ENCODE results near the gene TIE1. TPM values are rescaled to one million over a fixed set of nuclear protein-coding genes. Genes with fewer than 3 reads are reported as not detected.

TIE1 gene
- total and polyA plus RNA-seq, 2 of the 13 experiments (the other 11 are each of a cell fraction or from before 2014, with no cell fraction given), result 0.58 to 0.84 TPM

GRCh38 chr1:43282220-43283195, 18.3 kb upstream of the TIE1 start (continued):
- TF ChIP-seq THRA (CRISPR knock-in tag; IDR thresholded peaks at IDR 0.05; ENCODE audit: borderline replicate concordance) (peak; percentile 83; the same call in 1 of the 2 replicates), DBP (CRISPR knock-in tag; IDR thresholded peaks at IDR 0.05; ENCODE audit: not compliant biosample characterization) (no peak), ZNF318 (CRISPR knock-in tag; IDR thresholded peaks at IDR 0.05) (no peak), GLI4 (CRISPR knock-in tag; IDR thresholded peaks at IDR 0.05; ENCODE audit: borderline replicate concordance) (no peak), RFXAP (CRISPR knock-in tag; IDR thresholded peaks at IDR 0.05; ENCODE audit: borderline replicate concordance) (no peak), NR1H2 (CRISPR knock-in tag; IDR thresholded peaks at IDR 0.05; ENCODE audit: borderline replicate concordance, low read depth) (no peak), ZNF18 (CRISPR knock-in tag; IDR thresholded peaks at IDR 0.05; ENCODE audit: insufficient replicate concordance) (no peak), ZFP62 (CRISPR knock-in tag; IDR thresholded peaks at IDR 0.05) (no peak), IRX3 (CRISPR knock-in tag; IDR thresholded peaks at IDR 0.05; ENCODE audit: borderline replicate concordance, low read depth) (no peak), MAZ (IDR thresholded peaks at IDR 0.05; ENCODE audit: borderline replicate concordance, low read depth, low read length) (no peak), MAZ (CRISPR knock-in tag; IDR thresholded peaks at IDR 0.05; ENCODE audit: low read depth) (no peak), ZBTB43 (CRISPR knock-in tag; conservative IDR thresholded peaks at IDR 0.05) (no peak), KLF11 (CRISPR knock-in tag; IDR thresholded peaks at IDR 0.05) (no peak)

Measured in HepG2 (cell line).